Dermis blood vessel endothelial cell (primary cell): ENCODE results near the gene DUSP1. TPM values are rescaled to one million over a fixed set of nuclear protein-coding genes. Genes with fewer than 3 reads are reported as not detected.

Source experiments
- DNase-seq: peaks from one replicate; pipeline ENCODE4 v3.0.0; 2010
- total RNA-seq: library from RNA; depleted of rRNA; stranded (reverse); fragments of >200 nt; gene quantifications from 2 replicates; pipeline ENCODE4 v1.2.3, GENCODE V29; 2014

Gene DUSP1
- total RNA-seq, 1 donor from 2014 or later, result 303 TPM

GRCh38 chr5:172762214-172763119 lies 8.5 kb downstream of the DUSP1 start:
- no peak for DNase-seq

DNA sequence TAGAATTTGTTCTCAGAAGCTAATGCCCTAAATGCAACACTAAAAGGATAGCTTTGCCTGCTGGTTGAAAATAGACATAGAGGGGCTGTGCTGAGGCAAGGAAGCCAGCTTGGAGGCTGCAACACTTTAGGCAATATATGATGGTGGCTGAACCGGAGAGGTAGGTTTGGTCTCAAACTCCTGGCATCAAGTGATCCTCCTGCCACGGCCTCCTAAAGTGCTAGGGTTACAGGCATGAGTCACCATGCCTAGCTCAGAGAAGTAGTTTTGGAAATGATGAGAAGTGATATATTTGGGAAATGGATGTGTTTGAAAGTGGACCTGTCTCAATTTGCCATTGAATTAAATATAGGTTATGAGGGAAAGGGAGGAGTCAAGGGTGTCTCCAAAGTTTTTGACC lies 10.0 kb downstream of the DUSP1 start:
- DNase-seq, result no peak

DNA sequence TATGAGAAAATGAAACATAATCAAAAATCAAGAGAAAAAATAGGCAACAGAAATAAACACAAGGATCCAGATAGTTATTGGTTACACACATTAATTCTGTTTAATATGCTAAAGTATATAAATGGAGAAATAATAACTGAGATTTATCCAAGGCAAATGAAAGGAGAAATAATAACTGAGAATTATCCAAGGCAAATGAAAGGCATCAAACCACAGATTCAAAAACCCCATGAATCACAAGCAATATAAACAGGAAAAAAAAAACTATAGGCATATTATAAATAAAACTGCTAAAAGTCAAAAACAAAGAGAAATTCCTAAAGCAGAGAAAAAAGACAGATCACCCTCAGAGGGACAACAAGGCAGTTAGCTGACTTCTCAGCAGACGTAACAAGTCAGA lies 10.9 kb downstream of the DUSP1 start:
- no peak for DNase-seq

DNA sequence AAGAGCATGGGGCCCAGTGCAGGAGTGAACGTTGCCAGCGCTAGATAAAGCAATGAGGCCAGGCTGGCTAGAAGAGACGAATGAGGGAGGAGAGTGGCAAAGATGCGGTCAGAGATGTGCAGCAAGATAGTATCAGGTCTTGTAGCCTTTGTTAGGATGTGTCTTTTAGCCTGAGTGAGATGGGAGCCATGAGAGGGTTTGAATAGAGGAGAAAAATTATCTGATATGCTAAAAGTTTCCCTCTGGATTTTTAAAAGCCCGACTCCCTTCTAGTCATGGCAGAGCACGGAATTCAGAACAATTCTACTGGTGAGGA lies 12.2 kb downstream of the DUSP1 start:
- no peak for DNase-seq

GRCh38 chr5:172758077-172758833 lies 12.7 kb downstream of the DUSP1 start:
- DNase-seq, result peak; percentile 97

- DNase-seq, result peak; percentile 31
Measured at GRCh38 chr5:172757394-172758010, 13.5 kb downstream of the DUSP1 start.

- DNase-seq, result no peak
Measured at GRCh38 chr5:172756764-172757393, 14.1 kb downstream of the DUSP1 start.

DNA sequence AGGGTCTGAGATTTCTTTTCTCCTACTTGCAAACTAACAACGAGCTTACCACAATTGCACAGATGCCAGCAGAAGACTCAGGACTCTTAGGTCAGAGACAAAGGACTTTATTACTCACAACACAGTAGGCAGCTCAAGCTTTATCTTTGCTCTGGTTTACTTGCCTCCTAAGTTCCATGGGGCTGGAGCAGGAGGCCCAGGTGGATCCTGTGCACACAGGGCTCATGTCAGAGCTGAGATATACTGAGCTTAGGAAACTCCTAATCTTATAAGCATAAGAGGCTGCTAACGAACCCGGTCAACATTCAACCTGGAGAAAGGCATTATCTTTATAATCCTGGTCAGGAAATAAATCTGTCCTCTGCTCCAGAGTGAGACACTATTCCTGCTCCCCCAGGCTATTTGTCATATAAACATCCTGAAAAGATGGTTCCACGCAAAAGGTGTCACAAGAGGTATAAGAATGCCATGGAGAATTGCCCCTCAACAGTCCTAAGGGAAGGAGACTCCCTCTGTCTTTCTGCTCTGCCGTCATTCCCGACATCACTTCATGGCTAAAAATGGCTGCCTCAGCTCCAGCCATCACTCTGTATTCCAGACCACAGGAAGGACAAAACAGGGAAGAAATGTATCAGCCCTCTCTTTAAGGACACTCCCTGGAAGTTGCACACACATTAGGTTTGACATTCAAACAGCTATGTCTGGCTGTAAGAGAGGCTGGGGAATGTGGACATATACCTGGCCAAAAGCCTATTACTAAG lies 16.2 kb downstream of the DUSP1 start:
- no peak for DNase-seq

GRCh38 chr5:172753101-172753500 lies 17.9 kb downstream of the DUSP1 start:
- DNase-seq, result no peak

DNA sequence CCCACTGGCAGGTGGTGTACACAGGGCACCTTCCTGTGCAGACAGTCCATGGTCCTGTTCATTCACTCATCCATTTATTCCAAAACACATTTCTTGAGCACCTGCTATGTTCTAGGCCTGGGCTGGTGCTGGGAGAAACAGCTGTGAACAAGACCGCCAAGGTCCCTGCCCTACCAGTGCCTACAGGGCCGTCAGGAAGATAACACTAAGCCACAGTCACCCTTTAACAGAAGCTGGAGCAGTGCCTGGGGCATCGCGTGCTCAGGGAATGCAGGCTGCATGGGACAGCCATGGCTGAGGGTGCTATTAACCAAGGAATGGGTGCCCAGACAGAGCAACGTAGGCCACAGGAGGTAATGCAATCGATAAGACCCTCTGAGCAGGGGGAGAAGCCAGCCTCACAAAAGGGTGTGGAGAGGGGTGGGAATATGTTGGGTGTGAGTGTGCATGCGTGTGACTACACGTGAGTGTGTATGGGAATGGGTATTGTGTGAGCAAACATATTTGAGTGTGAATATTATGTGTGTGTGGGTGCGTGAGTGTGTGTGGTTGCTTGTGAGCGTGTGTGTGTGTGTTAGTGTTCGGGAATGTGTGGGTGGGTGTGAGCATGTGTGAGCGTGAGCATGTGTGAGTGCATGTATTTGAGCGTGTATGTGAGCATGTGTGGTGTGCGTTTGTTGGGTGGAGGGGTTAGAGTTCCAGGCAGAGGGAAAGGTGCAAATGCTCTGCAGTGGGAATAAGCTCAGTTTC lies 19.1 kb downstream of the DUSP1 start:
- DNase-seq, result no peak

GRCh38 chr5:172749881-172750633 lies 20.9 kb downstream of the DUSP1 start:
- peak; percentile 18 for DNase-seq

- DNase-seq, result no peak
Measured at GRCh38 chr5:172749076-172749475, 21.9 kb downstream of the DUSP1 start.

- peak; percentile 98 for DNase-seq
Measured at GRCh38 chr5:172748341-172748843, 22.6 kb downstream of the DUSP1 start.

- DNase-seq, result no peak
Measured at GRCh38 chr5:172747471-172747870, 23.5 kb downstream of the DUSP1 start.

GRCh38 chr5:172746725-172747124 lies 24.3 kb downstream of the DUSP1 start:
- DNase-seq, result no peak

- DNase-seq, result no peak
Measured at GRCh38 chr5:172745838-172746237, 25.2 kb downstream of the DUSP1 start.

DNA sequence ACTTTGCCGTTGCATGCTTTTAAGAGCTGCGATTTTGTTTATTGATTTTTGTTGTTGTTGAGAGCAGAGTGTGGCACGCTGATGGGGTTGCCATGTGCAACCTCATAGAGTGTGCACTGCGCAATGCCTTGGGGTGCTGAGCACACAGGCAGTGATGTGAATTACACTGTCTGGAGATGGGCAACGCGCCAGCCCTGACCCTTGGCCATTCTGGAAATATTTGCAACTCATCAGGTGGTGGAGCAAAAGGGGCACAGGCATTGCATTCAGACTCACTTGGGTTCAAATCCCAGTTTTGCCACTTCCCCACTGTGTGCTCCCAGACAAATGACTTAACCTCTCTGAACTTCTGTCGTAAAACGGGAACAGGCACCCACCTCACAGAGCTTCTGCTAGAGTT lies 25.6 kb downstream of the DUSP1 start:
- DNase-seq, result no peak

DNA sequence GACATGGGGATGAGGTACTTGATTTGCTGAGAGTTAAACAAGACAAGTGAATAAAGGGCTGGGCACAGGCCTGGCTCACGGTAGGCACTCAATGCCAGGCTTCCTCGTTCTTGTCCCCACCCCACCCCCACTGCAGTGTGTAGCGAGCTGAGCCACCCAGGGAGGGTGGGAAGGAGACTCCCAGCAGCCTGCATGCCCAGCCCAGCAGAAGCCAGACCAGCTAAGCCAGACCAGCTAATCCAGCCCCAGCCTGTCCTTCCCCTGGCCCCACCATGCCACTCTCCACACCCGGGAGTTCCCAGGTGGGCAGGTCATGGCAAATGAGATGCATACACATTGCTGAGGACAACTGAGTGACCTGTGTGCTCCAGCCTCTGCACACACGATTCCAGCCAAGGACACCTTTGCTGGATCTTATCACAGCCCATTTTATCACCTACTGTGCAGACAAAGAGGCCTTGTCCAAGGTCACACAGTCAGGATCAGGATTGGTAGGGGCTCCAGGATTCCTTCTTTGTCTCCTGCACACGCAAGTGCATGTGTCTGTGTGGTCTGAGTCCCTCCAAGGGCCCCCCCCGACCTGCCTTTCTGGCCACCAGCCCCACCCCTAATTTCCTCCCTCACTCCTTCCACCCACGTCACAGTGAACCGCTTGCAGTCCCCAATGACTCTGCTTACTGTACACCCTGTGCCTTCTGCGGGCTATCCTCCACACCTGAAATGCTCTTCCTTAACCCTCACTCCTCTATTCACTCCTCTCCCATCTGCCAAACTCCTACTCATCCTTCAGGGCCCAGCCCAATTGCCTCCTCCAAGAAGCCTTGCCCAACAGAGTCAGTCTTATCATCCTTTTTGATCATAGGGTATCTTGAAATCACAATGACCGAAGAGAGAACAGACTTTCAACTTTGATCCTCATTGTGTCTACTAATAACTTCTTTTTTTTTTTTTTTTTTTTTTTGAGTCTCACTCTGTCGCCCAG lies 26.6 kb downstream of the DUSP1 start:
- no peak for DNase-seq
